Liver (tissue), 3 donors: Measurements from ENCODE around the gene ARIH2.

ENCODE experiments used
- RAD21 ChIP-seq, 2 donors: IDR thresholded peaks; 2 replicates each; pipeline ENCODE4 v1.6.1; 2016; ENCODE audit warnings: antibody characterized with exemption in 2 of 2, mild to moderate bottlenecking in 2 of 2
- SP1 ChIP-seq: IDR thresholded peaks from 2 replicates; pipeline ENCODE4 v1.6.1; 2018; ENCODE audit warnings: antibody characterized with exemption, mild to moderate bottlenecking
- TAF1 ChIP-seq: conservative IDR thresholded peaks from 2 replicates; pipeline ENCODE4 v1.6.1; 2016; ENCODE audit warnings: antibody characterized with exemption, mild to moderate bottlenecking
- YY1 ChIP-seq: IDR thresholded peaks from 2 replicates; pipeline ENCODE4 v1.6.1; 2016; ENCODE audit warnings: antibody characterized with exemption, mild to moderate bottlenecking
- TF ChIP-seq, protein P1 (sequence below): fragments of 150-350 bp; IDR thresholded peaks from 2 replicates; pipeline ENCODE4 v1.5.1; 2017; ENCODE audit warnings: improper control_type of control experiment, low read depth, low read length; ENCODE audit not compliant: missing input control
- TF ChIP-seq, protein P2 (sequence below): IDR thresholded peaks from 2 replicates; pipeline ENCODE4 v1.6.1; 2016; ENCODE audit warnings: antibody characterized with exemption
- donor health status: healthy.
- donor health status: healthy.

DNA sequence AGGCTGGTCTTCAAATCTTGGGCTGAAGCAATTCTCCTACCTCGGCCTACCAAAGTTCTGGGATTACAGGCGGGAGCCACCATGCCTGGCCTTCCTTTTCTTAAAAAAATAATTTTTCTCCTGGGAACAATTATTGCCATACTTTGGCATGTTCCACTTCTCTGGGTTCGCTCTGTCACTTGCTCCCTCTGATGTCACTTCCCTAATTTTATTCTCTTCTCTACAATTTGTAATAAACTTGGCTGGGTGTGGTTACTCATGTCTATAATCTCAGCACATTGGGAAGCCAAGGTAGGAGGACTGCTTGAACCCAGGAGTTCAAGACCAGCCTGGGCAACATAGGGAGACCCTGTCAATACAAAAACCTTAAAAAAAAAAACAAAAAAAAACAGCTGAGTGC, 116.6 kb downstream of the ARIH2 start:
- no peak for TF ChIP-seq YY1
- no peak for TF ChIP-seq TAF1
- TF ChIP-seq, protein P1, sequence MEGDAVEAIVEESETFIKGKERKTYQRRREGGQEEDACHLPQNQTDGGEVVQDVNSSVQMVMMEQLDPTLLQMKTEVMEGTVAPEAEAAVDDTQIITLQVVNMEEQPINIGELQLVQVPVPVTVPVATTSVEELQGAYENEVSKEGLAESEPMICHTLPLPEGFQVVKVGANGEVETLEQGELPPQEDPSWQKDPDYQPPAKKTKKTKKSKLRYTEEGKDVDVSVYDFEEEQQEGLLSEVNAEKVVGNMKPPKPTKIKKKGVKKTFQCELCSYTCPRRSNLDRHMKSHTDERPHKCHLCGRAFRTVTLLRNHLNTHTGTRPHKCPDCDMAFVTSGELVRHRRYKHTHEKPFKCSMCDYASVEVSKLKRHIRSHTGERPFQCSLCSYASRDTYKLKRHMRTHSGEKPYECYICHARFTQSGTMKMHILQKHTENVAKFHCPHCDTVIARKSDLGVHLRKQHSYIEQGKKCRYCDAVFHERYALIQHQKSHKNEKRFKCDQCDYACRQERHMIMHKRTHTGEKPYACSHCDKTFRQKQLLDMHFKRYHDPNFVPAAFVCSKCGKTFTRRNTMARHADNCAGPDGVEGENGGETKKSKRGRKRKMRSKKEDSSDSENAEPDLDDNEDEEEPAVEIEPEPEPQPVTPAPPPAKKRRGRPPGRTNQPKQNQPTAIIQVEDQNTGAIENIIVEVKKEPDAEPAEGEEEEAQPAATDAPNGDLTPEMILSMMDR: no peak
- TF ChIP-seq SP1: no peak
- TF ChIP-seq, protein P2, sequence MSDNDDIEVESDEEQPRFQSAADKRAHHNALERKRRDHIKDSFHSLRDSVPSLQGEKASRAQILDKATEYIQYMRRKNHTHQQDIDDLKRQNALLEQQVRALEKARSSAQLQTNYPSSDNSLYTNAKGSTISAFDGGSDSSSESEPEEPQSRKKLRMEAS: no peak
- TF ChIP-seq RAD21 (IDR thresholded peaks at IDR 0.05): no peak
